Measurements from ENCODE around the gene SFXN2. TPM values are rescaled to one million over a fixed set of nuclear protein-coding genes. Genes with fewer than 3 reads are reported as not detected.

Gene SFXN2
- total RNA-seq, 4 donors from 2014 or later: 0.20 to 5.0 (median 0.76) TPM

DNA sequence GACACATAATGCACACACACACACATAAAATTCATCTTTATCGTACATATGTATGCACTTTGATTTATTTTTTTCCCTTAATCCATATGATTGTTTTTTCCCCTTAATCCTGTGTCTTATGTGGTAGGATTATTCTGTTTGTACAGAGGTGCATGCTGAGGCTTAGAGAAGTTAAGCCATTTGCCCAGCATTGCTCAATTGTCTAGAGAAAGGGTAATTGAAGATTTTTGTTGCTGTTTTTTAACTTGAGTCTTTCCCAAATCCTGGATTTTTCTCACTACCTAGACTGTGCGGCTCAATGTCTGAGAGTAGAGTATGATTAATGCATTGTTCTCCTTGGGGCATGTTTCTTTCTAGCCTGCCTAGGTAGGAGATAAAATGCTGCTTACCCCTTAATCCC is 64.3 kb downstream of the SFXN2 start:
- Histone ChIP-seq H3K4me3 (peak overlapping the region; percentile 32 to 78 (median 70)), H3K27ac (peak overlapping the region; percentile 91 to 100 (median 96)), H3K36me3 (no peaks in the 10 kb centered on the region), H3K27me3 (no peaks in the 10 kb centered on the region), H3K4me1 (peaks cover 73 to 85% of the 10 kb centered on the region in 2 donors), H3K9me3 (no peaks in the 10 kb centered on the region)
- TF ChIP-seq, protein P1, sequence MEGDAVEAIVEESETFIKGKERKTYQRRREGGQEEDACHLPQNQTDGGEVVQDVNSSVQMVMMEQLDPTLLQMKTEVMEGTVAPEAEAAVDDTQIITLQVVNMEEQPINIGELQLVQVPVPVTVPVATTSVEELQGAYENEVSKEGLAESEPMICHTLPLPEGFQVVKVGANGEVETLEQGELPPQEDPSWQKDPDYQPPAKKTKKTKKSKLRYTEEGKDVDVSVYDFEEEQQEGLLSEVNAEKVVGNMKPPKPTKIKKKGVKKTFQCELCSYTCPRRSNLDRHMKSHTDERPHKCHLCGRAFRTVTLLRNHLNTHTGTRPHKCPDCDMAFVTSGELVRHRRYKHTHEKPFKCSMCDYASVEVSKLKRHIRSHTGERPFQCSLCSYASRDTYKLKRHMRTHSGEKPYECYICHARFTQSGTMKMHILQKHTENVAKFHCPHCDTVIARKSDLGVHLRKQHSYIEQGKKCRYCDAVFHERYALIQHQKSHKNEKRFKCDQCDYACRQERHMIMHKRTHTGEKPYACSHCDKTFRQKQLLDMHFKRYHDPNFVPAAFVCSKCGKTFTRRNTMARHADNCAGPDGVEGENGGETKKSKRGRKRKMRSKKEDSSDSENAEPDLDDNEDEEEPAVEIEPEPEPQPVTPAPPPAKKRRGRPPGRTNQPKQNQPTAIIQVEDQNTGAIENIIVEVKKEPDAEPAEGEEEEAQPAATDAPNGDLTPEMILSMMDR (IDR thresholded peaks at IDR 0.05 in 4 of 5, conservative IDR thresholded peaks at IDR 0.05 in 1 of 5): no peak
- no peak for TF ChIP-seq POLR2A (IDR thresholded peaks at IDR 0.05)
- in situ Hi-C loops (cut with MboI; ENCODE audit: low sequenced_read_pairs in 4 of 4): no loop called here
- intact Hi-C loops (cut with DNase I; ENCODE audit: low total_unique reads): loop anchor here (10.0 kb wide), 1 partner anchor 274 kb away; the partner anchor contains the start of genes ACTR1A and SUFU
- DNase-seq (no peak), ATAC-seq (no peak)

DNA sequence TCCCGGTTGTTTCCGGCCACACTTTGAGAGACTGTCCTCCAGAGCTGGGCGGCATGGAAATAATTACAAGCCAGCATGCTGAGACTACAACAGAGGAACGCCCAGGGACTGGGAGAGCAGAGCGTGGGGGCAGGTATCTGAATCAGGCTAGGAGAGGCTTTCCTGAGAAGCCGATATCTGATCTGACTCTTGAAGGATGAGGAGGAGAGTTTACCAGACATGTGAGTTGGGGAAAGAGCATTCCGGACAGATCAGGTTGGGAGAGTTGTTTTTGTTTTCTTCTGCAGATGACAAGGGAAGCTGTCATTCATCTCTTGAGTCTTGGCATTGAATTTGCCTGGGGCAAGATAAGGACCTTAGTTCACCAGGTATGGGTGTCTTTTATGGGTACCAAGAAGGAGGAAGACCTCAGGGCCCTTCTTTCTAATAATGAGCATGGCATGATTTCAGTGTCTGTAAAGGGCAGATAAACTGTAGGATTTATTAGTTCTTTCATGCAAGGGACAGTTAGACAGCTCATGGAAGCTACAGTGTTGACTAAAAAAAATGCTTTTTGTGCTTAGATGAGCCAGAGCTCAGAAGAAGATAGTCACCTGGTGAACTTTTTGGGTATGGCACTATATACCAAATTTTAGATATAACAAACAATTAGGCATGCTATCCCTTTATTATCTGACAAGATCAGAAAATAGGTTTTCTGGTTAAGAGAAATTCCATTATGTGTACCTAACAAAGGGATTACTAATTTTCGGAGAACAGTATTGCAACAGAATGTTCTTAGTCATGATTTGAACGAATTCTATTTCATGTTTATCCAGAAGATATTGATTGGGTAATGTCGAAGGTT is 65.5 kb downstream of the SFXN2 start:
- Histone ChIP-seq H3K27ac (peak overlapping the region; percentile 91 to 100 (median 96)), H3K27me3 (no peaks in the 10 kb centered on the region), H3K4me3 (peak overlapping the region in 3 of 4 donors; percentile 16 to 78 (median 65)), H3K4me1 (peaks cover 73 to 85% of the 10 kb centered on the region in 2 donors), H3K36me3 (no peaks in the 10 kb centered on the region), H3K9me3 (no peaks in the 10 kb centered on the region)
- ATAC-seq (peak; percentile 3 to 22), DNase-seq (peak; percentile 77)
- in situ Hi-C loops (cut with MboI; ENCODE audit: low sequenced_read_pairs in 4 of 4) (no loop called here), intact Hi-C loops (cut with DNase I; ENCODE audit: low total_unique reads) (loop anchor here (10.0 kb wide), 1 partner anchor 275 kb away; the partner anchor contains the start of genes ACTR1A and SUFU)
- TF ChIP-seq, protein P1 (IDR thresholded peaks at IDR 0.05 in 4 of 5, conservative IDR thresholded peaks at IDR 0.05 in 1 of 5): no peak
- TF ChIP-seq POLR2A (IDR thresholded peaks at IDR 0.05): peak in 1 of 2 donors; percentile 82

DNA sequence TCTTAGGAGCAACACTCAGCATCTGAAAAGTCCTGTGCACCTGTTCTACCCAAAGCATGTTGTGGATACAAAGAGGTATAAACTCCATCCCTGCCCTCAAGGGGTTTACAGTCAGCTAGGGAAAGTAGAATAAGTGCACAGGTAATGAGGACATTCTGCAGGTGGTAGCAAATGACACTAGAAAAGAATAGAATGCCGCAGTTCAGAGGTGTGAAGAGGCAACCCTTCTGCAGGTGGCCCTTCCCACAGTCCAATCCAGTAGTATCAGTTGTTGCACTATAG is 66.0 kb downstream of the SFXN2 start:
- Histone ChIP-seq H3K27me3 (no peaks in the 10 kb centered on the region), H3K27ac (peak overlapping the region; percentile 91 to 100 (median 96)), H3K9me3 (no peaks in the 10 kb centered on the region), H3K36me3 (no peaks in the 10 kb centered on the region), H3K4me1 (peaks cover 76 to 88% of the 10 kb centered on the region in 2 donors), H3K4me3 (peak overlapping the region in 3 of 4 donors; percentile 12 to 78 (median 65))
- intact Hi-C loops (cut with DNase I; ENCODE audit: low total_unique reads) (no loop called here), in situ Hi-C loops (cut with MboI; ENCODE audit: low sequenced_read_pairs in 4 of 4) (no loop called here)
- TF ChIP-seq, protein P1 (IDR thresholded peaks at IDR 0.05 in 4 of 5, conservative IDR thresholded peaks at IDR 0.05 in 1 of 5): no peak
- TF ChIP-seq POLR2A (IDR thresholded peaks at IDR 0.05): no peak
- no peak for ATAC-seq
- DNase-seq: no peak

DNA sequence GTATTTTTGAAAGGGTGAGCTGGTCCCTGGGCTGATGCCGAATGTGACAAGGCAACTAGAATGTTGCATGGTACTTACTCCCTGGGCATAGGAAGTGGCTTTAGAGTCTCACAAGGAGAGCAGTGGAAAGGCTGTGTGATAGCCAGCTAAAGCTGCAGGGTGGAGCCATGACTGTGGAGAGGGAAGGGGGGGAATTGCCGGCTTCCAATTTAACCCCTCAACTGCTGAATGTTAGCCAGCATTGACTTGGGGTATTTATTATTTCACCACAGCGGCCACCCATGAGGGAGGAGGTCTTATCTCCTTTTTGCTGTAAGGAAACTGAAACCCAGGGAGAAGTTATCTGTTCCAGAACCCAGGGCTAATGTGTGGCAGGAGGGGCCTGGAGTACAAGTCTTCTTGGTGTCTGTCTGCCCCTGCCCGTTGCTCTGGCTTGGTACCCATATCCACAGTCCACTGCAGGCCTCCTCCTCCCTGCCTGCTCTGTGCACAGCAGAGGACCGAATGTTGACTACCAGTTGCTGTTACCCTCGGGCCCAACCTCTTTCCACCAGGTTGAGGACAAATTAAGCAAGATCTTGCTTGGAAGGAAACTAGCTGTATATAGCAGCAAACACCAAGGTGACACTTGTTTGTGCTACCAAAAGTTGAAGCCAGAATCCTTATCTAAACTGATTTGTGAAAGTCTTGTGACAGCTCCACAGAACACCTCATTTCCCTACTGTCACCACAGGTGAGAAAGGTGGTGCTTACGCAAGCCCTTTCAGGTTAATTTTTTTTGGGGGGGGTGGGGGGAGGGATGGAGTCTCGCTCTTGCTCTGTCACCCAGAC is 66.9 kb downstream of the SFXN2 start:
- Histone ChIP-seq H3K9me3 (no peaks in the 10 kb centered on the region), H3K36me3 (no peaks in the 10 kb centered on the region), H3K27ac (peak overlapping the region; percentile 91 to 100 (median 96)), H3K27me3 (no peaks in the 10 kb centered on the region), H3K4me3 (peak overlapping the region; percentile 12 to 78 (median 40)), H3K4me1 (peaks cover 84 to 91% of the 10 kb centered on the region in 2 donors)
- ATAC-seq (peak in 1 of 2 donors; percentile 5), DNase-seq (peak in 1 of 2 donors; percentile 68)
- intact Hi-C loops (cut with DNase I; ENCODE audit: low total_unique reads): no loop called here
- TF ChIP-seq, protein P1 (IDR thresholded peaks at IDR 0.05 in 4 of 5, conservative IDR thresholded peaks at IDR 0.05 in 1 of 5): no peak
- peak in 1 of 2 donors; percentile 37 for TF ChIP-seq POLR2A (IDR thresholded peaks at IDR 0.05)
- in situ Hi-C loops (cut with MboI; ENCODE audit: low sequenced_read_pairs in 4 of 4): no loop called here

All from gastrocnemius medialis (tissue), 4 donors.